ENCODE results near the gene RAB21. TPM values are rescaled to one million over a fixed set of nuclear protein-coding genes. Genes with fewer than 3 reads are reported as not detected.
"Not testable (repeated sequence)": the region's sequence is repeated elsewhere in the genome, so short reads cannot be mapped to it uniquely, and the experiment has no call there.

The RAB21 gene
- total RNA-seq, 1 donor from 2014 or later, result 99.5 TPM

GRCh38 chr12:71795901-71796300, 41.2 kb downstream of the RAB21 start:
- no peak for DNase-seq (ENCODE audit: low spot score)

- DNase-seq (ENCODE audit: low spot score), result no peak
These were observed 42.9 kb downstream of the RAB21 start for GRCh38 chr12:71797531-71797930.

DNA sequence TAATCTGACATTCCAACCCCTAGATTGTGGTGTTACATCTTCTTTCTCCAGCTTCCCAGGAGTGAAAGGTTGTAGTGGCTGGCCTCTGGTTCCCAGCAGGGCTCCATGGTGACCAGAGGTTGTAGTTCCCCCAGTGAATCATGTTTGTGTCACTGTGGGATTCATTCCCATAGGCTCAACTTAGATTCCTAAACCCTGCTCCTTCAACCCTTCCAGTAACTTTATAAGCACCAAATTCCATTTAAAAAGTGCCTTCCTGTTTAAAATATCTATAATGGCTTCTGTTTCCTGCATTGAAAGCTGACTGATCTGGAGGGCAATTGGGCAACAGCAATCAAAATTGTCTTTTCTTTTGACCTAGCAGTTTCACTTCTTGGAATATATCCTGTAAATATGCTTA, 44.4 kb downstream of the RAB21 start:
- no peak for DNase-seq (ENCODE audit: low spot score)

GRCh38 chr12:71800177-71800576, 45.5 kb downstream of the RAB21 start:
- DNase-seq (ENCODE audit: low spot score), result no peak

DNA sequence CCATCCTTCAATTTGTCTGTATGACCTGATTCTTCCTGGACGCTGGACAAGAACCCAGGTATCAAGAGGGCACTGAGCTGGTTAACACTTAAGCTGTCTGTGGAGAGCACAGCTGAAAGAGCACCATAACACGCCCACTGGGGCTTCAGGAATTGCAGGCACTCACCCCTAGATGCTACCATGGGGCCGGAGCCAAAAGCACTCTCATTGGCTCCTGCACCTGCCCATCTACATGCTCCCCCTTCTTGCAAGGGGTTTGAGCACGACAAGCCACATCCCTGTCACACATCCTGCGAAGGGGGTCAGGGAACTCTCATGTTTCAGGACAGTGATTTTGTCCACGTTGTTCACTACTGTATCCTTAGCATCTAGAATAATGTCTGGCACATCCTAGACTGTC, 49.8 kb downstream of the RAB21 start:
- no peak for DNase-seq (ENCODE audit: low spot score)

GRCh38 chr12:71810921-71811320, 56.3 kb downstream of the RAB21 start:
- no peak for DNase-seq (ENCODE audit: low spot score)

- DNase-seq (ENCODE audit: low spot score), result not testable (repeated sequence)
These were observed 60.6 kb downstream of the RAB21 start for GRCh38 chr12:71815242-71815641.

DNA sequence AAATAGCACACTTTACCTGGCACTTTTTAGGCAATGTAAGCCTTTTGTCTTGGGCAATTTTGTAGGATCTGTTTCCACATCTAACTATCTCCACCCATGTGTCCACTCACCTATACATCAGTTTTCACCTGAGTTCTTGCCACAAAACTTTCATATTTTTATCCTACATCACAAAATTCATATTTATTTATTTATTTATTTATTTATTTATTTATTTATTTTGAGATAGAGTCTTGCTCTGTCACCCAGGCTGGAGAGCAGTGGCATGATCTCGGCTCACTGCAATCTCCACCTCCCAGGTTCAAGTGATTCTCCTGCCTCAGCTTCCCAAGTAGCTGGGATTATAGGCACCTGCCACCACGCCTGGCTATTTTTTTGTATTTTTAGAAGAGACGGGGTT, 67.4 kb downstream of the RAB21 start:
- DNase-seq (ENCODE audit: low spot score), result not testable (repeated sequence)

DNA sequence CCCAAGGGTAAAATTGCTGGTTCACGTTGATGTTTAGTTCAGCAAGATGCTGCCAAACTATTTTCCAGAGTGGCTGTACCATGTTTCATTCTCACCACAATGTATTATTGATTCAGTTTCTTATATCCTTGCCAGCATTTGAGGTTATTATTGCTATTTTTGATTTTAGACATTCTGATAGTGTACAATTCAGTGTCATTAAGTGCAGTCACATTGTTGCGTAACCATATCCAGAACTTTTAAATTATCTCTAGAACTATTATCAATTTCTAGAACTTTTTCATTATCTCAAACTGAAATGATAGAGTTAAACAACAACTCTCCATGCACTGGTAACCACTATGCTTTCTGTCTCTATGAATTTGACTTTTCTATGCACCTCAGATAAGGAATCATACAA, 74.2 kb downstream of the RAB21 start:
- no peak for DNase-seq (ENCODE audit: low spot score)

DNA sequence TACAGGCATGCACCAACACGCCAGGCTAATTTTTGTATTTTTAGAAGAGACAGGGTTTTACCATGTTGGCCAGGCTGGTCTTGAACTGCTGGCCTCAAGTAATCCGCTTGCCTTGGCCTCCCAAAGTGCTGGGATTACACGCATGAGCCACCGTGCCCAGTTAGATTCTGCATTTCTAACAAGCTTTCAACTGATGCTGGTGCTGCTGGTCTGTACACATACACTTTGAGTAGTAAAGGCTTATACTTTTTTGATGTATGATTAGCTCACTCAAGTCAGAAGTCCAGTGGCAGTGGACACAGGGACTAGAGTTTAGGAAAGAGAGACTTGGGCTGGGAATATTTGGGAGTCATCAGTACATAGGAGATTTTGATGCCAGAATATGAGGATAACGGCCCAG, 82.7 kb downstream of the RAB21 start:
- no peak for DNase-seq (ENCODE audit: low spot score)

- DNase-seq (ENCODE audit: low spot score), result no peak
These were observed 83.6 kb downstream of the RAB21 start for GRCh38 chr12:71838231-71838630.

DNA sequence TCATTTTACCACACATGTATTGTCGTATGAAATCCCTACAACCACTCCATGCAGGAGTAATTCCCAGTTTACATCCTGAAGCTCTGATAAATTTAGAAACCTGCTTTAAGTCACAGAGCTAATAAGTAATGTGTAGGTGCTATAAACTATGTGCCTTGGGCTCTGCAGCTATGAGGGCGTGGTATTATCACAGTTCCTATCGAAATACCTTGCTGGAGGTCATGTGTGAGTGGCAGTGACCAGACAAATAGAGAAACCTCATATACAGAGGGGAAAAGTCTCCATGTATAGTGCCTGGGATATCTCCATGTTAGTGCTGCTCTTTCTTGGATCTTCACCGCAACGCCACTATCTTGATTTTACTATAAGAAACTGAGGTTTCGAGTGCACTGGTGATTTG, 84.0 kb downstream of the RAB21 start:
- DNase-seq (ENCODE audit: low spot score), result no peak

- no peak for DNase-seq (ENCODE audit: low spot score)
These were observed 85.7 kb downstream of the RAB21 start for GRCh38 chr12:71840231-71840847.

DNA sequence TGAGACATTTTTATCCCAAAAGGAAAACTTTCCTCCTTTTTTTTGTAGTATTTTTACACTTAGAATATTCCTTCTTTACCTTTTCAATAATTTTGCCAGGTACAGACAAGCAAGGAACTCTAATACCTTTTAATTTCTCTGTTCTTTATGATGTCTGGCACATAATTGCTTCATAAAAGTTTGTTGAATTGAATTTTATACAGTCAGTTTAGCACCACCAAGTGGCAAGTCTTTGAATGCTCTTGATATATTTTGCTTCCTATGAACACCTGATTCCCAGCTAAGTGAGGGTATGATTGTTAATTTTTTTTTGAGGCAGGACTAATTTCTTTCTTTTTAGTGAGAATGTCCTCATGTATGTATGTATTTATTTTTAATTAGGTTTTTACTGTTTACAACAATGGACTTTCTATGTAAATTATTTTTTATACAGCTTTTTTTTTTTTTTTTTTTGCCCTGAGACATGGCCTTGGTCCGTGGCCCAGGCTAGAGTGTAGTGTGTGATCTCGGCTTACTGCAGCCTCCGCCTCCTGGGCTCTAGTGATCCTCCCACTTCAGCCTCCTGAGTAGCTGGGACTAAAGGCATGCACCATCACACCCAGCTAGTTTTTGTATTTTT, 91.8 kb downstream of the RAB21 start:
- no peak for DNase-seq (ENCODE audit: low spot score)

DNA sequence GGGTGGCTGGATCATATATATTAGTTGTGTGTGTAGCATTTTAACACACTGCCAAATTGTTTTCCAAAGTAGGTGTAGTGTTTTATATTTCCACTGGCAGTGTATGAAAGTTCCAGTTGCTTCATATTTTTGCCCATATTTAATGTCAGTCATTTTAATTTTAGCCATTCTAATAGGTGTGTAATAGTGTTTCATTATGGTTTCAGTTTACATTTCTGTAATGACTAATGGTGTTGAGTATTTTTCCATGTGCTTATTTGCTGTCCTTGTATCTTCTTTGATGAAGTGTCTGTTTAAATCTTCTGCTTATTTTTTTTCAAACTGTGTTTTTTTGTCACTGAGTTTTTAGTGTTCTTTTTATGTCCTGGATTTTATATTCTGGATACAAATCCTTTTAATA, 93.5 kb downstream of the RAB21 start:
- DNase-seq (ENCODE audit: low spot score), result no peak

- no peak for DNase-seq (ENCODE audit: low spot score)
These were observed 94.6 kb downstream of the RAB21 start for GRCh38 chr12:71849109-71849851.

Other genes with a start within 250 kb of the RAB21 start
- gene ZFC3H1, start 91.0 kb upstream of the RAB21 start, total RNA-seq, result 51.5 TPM
- 10.1 TPM for gene THAP2, start 90.6 kb upstream of the RAB21 start, total RNA-seq
- 24.9 TPM for gene TMEM19, start 68.8 kb upstream of the RAB21 start, total RNA-seq
- gene TBC1D15, start 84.9 kb downstream of the RAB21 start, total RNA-seq, result 61.7 TPM
- gene TPH2, start 184.0 kb downstream of the RAB21 start, total RNA-seq, result not detected